Trophoblast cell (in vitro differentiated cells and primary cell): ENCODE measurements around the gene AP5S1.
A peak's percentile ranks its signal among the peaks of the same experiment; 100 is the strongest.

Experiments used
- DNase-seq, 2 donors: peaks; one replicate each; pipeline ENCODE4 v3.0.0-alpha.2; 2016
- H2AFZ ChIP-seq: 2 replicates; pipeline ENCODE4 v1.6.1; 2013; ENCODE audit warnings: low read length, moderate library complexity, mild to moderate bottlenecking; ENCODE audit not compliant: insufficient read depth, poor library complexity
- H2AK5ac ChIP-seq: 2 replicates; pipeline ENCODE4 v1.6.1; 2013; ENCODE audit warnings: mild to moderate bottlenecking, low read length
- H2BK120ac ChIP-seq: 2 replicates; pipeline ENCODE4 v1.6.1; 2013; ENCODE audit warnings: low read length, mild to moderate bottlenecking, moderate library complexity; ENCODE audit not compliant: insufficient read depth, poor library complexity
- H2BK12ac ChIP-seq: 2 replicates; pipeline ENCODE4 v1.6.1; 2013; ENCODE audit warnings: mild to moderate bottlenecking, low read length, moderate library complexity
- H2BK5ac ChIP-seq: 2 replicates; pipeline ENCODE4 v1.6.1; 2013; ENCODE audit warnings: low read length, low read depth, moderate library complexity, mild to moderate bottlenecking; ENCODE audit not compliant: poor library complexity
- H3K14ac ChIP-seq: 2 replicates; pipeline ENCODE4 v1.6.1; 2013; ENCODE audit warnings: mild to moderate bottlenecking, low read length
- H3K18ac ChIP-seq: 2 replicates; pipeline ENCODE4 v1.6.1; 2013; ENCODE audit warnings: mild to moderate bottlenecking, low read length
- H3K23ac ChIP-seq: 2 replicates; pipeline ENCODE4 v1.6.1; 2013; ENCODE audit warnings: low read length
- H3K27ac ChIP-seq: 2 replicates; pipeline ENCODE4 v1.5.1; 2013; ENCODE audit warnings: low read depth, mild to moderate bottlenecking, inconsistent platforms, low read length, moderate library complexity
- H3K27me3 ChIP-seq: 2 replicates; pipeline ENCODE4 v1.6.1; 2013; ENCODE audit warnings: inconsistent platforms, mild to moderate bottlenecking, low read length, moderate library complexity; ENCODE audit not compliant: insufficient read depth
- H3K36me3 ChIP-seq, 2 experiments: 1 replicate in 1 of 2; 2 replicates in 1 of 2; pipeline ENCODE4 v1.6.1; 2013; ENCODE audit warnings: low read length in 2 of 2, mild to moderate bottlenecking in 2 of 2, moderate library complexity in 1 of 2; ENCODE audit not compliant: insufficient read depth in 2 of 2, control insufficient read depth in 1 of 2
- H3K4ac ChIP-seq: 2 replicates; pipeline ENCODE4 v1.6.1; 2013; ENCODE audit warnings: low read depth, mild to moderate bottlenecking, low read length, moderate library complexity
- H3K4me1 ChIP-seq, 2 experiments: 1 replicate in 1 of 2; 2 replicates in 1 of 2; pipeline ENCODE4 v1.6.1; 2013; ENCODE audit warnings: low read length in 2 of 2, mild to moderate bottlenecking in 2 of 2, moderate library complexity in 1 of 2; ENCODE audit not compliant: insufficient read depth in 2 of 2, control insufficient read depth in 1 of 2
- H3K4me2 ChIP-seq: 2 replicates; pipeline ENCODE4 v1.6.1; 2013; ENCODE audit warnings: inconsistent platforms, mild to moderate bottlenecking, low read length, moderate library complexity
- H3K4me3 ChIP-seq: 2 replicates; pipeline ENCODE4 v1.5.1; 2013; ENCODE audit warnings: mild to moderate bottlenecking, low read depth, low read length, inconsistent platforms
- H3K79me1 ChIP-seq: one replicate; pipeline ENCODE4 v1.6.1; 2013; ENCODE audit warnings: low read length
- H3K79me2 ChIP-seq: 2 replicates; pipeline ENCODE4 v1.6.1; 2013; ENCODE audit warnings: low read length, mild to moderate bottlenecking; ENCODE audit not compliant: control insufficient read depth, insufficient read depth, poor library complexity
- H3K9ac ChIP-seq: 2 replicates; pipeline ENCODE4 v1.6.1; 2013; ENCODE audit warnings: mild to moderate bottlenecking, low read length
- H3K9me3 ChIP-seq: 2 replicates; pipeline ENCODE4 v1.6.1; 2013; ENCODE audit warnings: low read depth, mild to moderate bottlenecking, control low read depth, inconsistent platforms, low read length; ENCODE audit not compliant: insufficient read depth
- H4K12ac ChIP-seq: 2 replicates; pipeline ENCODE4 v1.6.1; 2013; ENCODE audit warnings: low read depth, mild to moderate bottlenecking, low read length, moderate library complexity
- H4K8ac ChIP-seq: 2 replicates; pipeline ENCODE4 v1.6.1; 2013; ENCODE audit warnings: low read depth, mild to moderate bottlenecking, low read length, moderate library complexity
- H4K91ac ChIP-seq: one replicate; pipeline ENCODE4 v1.6.1; 2013; ENCODE audit warnings: low read depth, mild to moderate bottlenecking, low read length, moderate library complexity
- WGBS: extraction: QIAGEN DNeasy Blood & Tissue Kit; methylation state at CpG from one replicate; pipeline ENCODE4 v1.1.7; 2013; ENCODE audit warnings: missing lambda C conversion rate; ENCODE audit not compliant: insufficient read length, insufficient coverage; ENCODE audit errors: extremely low coverage; 5-methylcytosine and 5-hydroxymethylcytosine counted together

The AP5S1 gene

DNA sequence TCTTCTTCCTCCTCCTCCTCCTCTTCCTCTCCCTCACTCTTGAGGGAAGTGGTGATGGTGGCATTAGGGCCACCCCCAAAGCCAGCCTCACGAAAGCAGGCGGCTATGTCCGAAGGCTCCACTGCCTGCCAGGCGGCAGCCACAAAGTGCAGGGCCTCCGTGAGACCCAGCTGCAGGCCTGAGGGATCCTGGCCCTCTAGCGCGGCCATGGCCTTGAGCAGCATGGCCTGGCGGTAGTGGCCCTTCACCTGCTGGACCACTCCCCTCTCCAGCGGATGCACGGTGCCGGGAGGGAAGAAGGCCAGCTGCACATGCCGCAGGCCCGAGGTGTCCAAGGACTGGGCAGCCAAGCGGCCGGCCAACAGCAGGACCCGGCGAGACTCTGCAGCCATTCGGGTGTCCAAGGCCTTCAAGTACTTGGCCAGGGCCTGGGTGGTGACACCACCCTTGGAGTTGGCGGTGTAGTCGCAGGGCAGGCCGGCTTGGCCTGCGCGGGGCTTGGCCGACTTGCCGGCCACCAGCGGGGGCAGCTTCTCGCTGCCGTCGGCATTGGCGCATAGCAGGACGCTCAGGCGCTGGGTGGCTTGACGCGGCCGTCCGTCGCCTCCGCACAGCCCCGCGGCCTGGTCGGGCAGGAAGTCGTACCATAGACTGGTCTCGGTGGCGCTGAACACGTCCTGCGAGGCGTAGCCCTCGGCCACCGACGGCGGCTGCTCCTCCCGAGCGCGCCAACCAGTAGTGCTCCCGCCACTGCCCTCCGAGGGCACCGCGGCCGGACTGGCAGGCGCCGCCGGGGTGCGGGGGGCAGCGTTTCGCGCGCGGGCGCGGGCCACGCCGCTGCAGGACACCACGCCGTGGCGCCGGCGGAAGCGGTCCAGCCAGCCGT lies 34.9 kb upstream of the AP5S1 start:
- H3K4ac ChIP-seq = peak overlapping the region; percentile 18
- peaks cover 5% of the 10 kb centered on the region for H3K79me2 ChIP-seq
- no peak overlapping the region for H2BK120ac ChIP-seq
- no peak overlapping the region for H2BK12ac ChIP-seq
- H4K8ac ChIP-seq = peak overlapping the region; percentile 81
- no peak overlapping the region for H2BK5ac ChIP-seq
- DNase-seq = no peak
- H3K27me3 ChIP-seq = no peaks in the 10 kb centered on the region
- H3K79me1 ChIP-seq = peaks cover 3% of the 10 kb centered on the region
- H3K36me3 ChIP-seq = peaks cover 8 to 12% of the 10 kb centered on the region in 2 experiments
- peak overlapping the region; percentile 16 for H4K91ac ChIP-seq
- H2AFZ ChIP-seq = peak overlapping the region; percentile 53
- peak overlapping the region; percentile 71 for H4K12ac ChIP-seq
- H2AK5ac ChIP-seq = peak overlapping the region; percentile 78
- peaks cover 21 to 34% of the 10 kb centered on the region in 2 experiments for H3K4me1 ChIP-seq
- H3K23ac ChIP-seq = no peak overlapping the region
- H3K9ac ChIP-seq = peak overlapping the region; percentile 78
- peak overlapping the region; percentile 74 for H3K4me3 ChIP-seq
- peak overlapping the region; percentile 65 for H3K18ac ChIP-seq
- WGBS = no CpG with 5 or more reads among the region's 79 CpGs
- no peak overlapping the region for H3K27ac ChIP-seq
- peak overlapping the region; percentile 36 for H3K14ac ChIP-seq
- peak overlapping the region; percentile 81 for H3K4me2 ChIP-seq
- peaks cover 3% of the 10 kb centered on the region for H3K9me3 ChIP-seq

DNA sequence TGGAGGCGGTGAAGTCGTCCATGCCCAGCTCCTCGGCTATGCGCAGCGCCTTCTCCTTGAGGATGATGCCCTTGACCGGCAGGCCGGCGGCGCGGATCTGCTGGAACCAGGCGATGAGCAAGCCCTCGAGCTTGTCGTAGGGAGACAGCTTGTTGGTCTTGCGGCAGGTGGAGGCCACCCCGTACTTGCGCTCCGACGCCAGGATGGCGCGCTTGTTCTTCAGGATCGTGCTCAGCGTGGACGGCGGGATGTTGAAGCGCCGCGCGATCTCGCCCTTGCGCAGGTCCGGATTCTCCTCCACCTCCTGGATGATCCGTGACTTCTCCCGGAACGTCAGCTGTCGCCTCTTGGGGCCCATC lies 34.2 kb upstream of the AP5S1 start:
- H3K4me2 ChIP-seq = peak overlapping the region; percentile 81
- H3K27me3 ChIP-seq = no peaks in the 10 kb centered on the region

DNA sequence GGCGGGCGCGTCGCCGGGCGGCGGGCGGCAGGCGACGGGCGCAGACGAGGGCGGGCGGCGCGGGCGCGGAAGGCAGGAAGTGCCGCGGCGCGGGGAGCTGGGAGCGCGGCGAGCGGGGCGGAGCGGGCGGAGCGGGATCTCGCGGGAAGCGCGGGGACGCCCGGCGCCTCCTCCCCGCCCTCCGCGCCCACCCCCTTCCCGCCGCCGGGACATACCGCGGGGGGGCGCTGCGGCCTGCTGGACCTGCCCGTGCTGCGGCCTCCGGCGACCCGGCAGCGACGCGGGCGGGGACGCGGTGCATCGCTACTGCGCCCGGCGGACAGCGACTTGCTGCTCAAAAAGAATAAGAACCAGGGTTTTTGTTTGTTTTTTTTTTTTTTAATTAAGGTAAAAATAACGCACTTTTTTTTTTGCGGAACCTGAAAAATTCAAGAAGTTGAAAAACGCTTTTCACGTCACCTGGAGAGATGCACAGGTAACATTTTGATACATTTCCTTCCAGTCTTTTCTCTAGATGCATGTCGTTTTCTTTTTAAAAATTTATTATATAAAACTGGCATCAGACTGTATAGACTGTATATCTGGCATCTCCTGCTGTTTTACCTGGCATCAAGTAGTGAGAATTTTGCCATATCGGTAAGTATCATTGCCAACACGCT lies 33.6 kb upstream of the AP5S1 start, which contains the start of gene CENPB:
Gene CENPB (minus strand): TSS at position 76 of the 659 bp plus-strand sequence. CDS start 257 bp downstream, outside the sequence.
- peak within 1 kb of the TSS; percentile 53 for H2AFZ ChIP-seq
- H3K36me3 ChIP-seq = peaks cover 8 to 12% of the 10 kb centered on the region in 2 experiments
- H2AK5ac ChIP-seq = peak within 1 kb of the TSS; percentile 78
- peaks cover 21 to 30% of the 10 kb centered on the region in 2 experiments for H3K4me1 ChIP-seq
- H3K23ac ChIP-seq = no peak within 1 kb of the TSS
- H3K4me2 ChIP-seq = peak within 1 kb of the TSS; percentile 81
- H3K18ac ChIP-seq = peak within 1 kb of the TSS; percentile 65
- no peaks in the 10 kb centered on the region for H3K27me3 ChIP-seq
- H2BK12ac ChIP-seq = no peak within 1 kb of the TSS
- H4K91ac ChIP-seq = peak within 1 kb of the TSS; percentile 16
- DNase-seq = peak; percentile 81 to 93
- H3K4ac ChIP-seq = peak within 1 kb of the TSS; percentile 18
- WGBS = no CpG with 5 or more reads among the region's 70 CpGs
- peaks cover 3% of the 10 kb centered on the region for H3K79me1 ChIP-seq
- H2BK5ac ChIP-seq = no peak within 1 kb of the TSS
- H4K12ac ChIP-seq = peak within 1 kb of the TSS; percentile 71
- peak within 1 kb of the TSS; percentile 74 for H3K4me3 ChIP-seq
- peaks cover 5% of the 10 kb centered on the region for H3K79me2 ChIP-seq
- H3K14ac ChIP-seq = peak within 1 kb of the TSS; percentile 36
- peaks cover 1% of the 10 kb centered on the region for H3K9me3 ChIP-seq
- peak within 1 kb of the TSS; percentile 81 for H4K8ac ChIP-seq
- no peak within 1 kb of the TSS for H2BK120ac ChIP-seq
- peak within 1 kb of the TSS; percentile 78 for H3K9ac ChIP-seq
- no peak within 1 kb of the TSS for H3K27ac ChIP-seq

More for the DNA sequence above, 34.2 kb upstream of the AP5S1 start:
- H2AFZ ChIP-seq = peak overlapping the region; percentile 53
- peaks cover 2% of the 10 kb centered on the region for H3K9me3 ChIP-seq
- H3K4me1 ChIP-seq = peaks cover 21 to 32% of the 10 kb centered on the region in 2 experiments
- H4K12ac ChIP-seq = peak overlapping the region; percentile 71
- H2BK5ac ChIP-seq = no peak overlapping the region
- peaks cover 8 to 12% of the 10 kb centered on the region in 2 experiments for H3K36me3 ChIP-seq
- no peak overlapping the region for H2BK12ac ChIP-seq
- peak overlapping the region; percentile 16 for H4K91ac ChIP-seq
- H3K4me3 ChIP-seq = peak overlapping the region; percentile 74
- peaks cover 5% of the 10 kb centered on the region for H3K79me2 ChIP-seq
- H3K9ac ChIP-seq = peak overlapping the region; percentile 78
- peaks cover 3% of the 10 kb centered on the region for H3K79me1 ChIP-seq
- H3K4ac ChIP-seq = peak overlapping the region; percentile 18
- peak overlapping the region; percentile 81 for H4K8ac ChIP-seq
- peak overlapping the region; percentile 65 for H3K18ac ChIP-seq
- no CpG with 5 or more reads among the region's 35 CpGs for WGBS
- peak overlapping the region; percentile 78 for H2AK5ac ChIP-seq
- DNase-seq = peak; percentile 47 to 61
- no peak overlapping the region for H3K27ac ChIP-seq
- H2BK120ac ChIP-seq = no peak overlapping the region
- H3K14ac ChIP-seq = peak overlapping the region; percentile 36
- no peak overlapping the region for H3K23ac ChIP-seq

GRCh38 chr20:3787324-3788014 lies 32.9 kb upstream of the AP5S1 start:
- no peak overlapping the region for H2BK120ac ChIP-seq
- H4K91ac ChIP-seq = no peak overlapping the region
- no peak overlapping the region for H2BK5ac ChIP-seq
- no peak overlapping the region for H3K27ac ChIP-seq
- H3K4me3 ChIP-seq = no peak overlapping the region
- H4K8ac ChIP-seq = no peak overlapping the region
- peaks cover 3% of the 10 kb centered on the region for H3K79me1 ChIP-seq
- H3K9me3 ChIP-seq = peaks cover 1% of the 10 kb centered on the region
- H3K4me2 ChIP-seq = no peak overlapping the region
- H3K36me3 ChIP-seq = peaks cover 8 to 12% of the 10 kb centered on the region in 2 experiments
- H3K9ac ChIP-seq = no peak overlapping the region
- H3K4me1 ChIP-seq = peaks cover 21 to 30% of the 10 kb centered on the region in 2 experiments
- no peak overlapping the region for H3K4ac ChIP-seq
- DNase-seq = no peak
- no peak overlapping the region for H4K12ac ChIP-seq
- no CpG with 5 or more reads among the region's 5 CpGs for WGBS
- no peak overlapping the region for H3K18ac ChIP-seq
- no peak overlapping the region for H2AK5ac ChIP-seq
- peaks cover 5% of the 10 kb centered on the region for H3K79me2 ChIP-seq
- H3K23ac ChIP-seq = no peak overlapping the region
- no peaks in the 10 kb centered on the region for H3K27me3 ChIP-seq
- H2AFZ ChIP-seq = no peak overlapping the region
- H2BK12ac ChIP-seq = no peak overlapping the region
- no peak overlapping the region for H3K14ac ChIP-seq
